Astrocyte (in vitro differentiated cells and primary cell): Measurements from ENCODE around the gene PEPD. TPM values are rescaled to one million over a fixed set of nuclear protein-coding genes. Genes with fewer than 3 reads are reported as not detected.
A peak's percentile ranks its signal among the peaks of the same experiment; 100 is the strongest.

ENCODE experiments used
- DNase-seq: peaks from one replicate; pipeline ENCODE4 v3.0.0-alpha.2; 2010; ENCODE audit warnings: low read depth
- FAIRE-seq: peaks from 2 replicates; lab custom pipeline; 2011; peaks lifted over from hg19 to GRCh38; lab: Jason Lieb, UNC
- H2AFZ ChIP-seq: 2 replicates; pipeline ENCODE4 v1.6.0; 2012; ENCODE audit warnings: low read depth, low read length, inconsistent platforms
- H3K27ac ChIP-seq: 2 replicates; pipeline ENCODE4 v1.5.1; 2011; ENCODE audit warnings: low read depth, low read length, inconsistent platforms
- H3K27me3 ChIP-seq: 2 replicates; pipeline ENCODE4 v1.6.0; 2011; ENCODE audit warnings: low read length, inconsistent platforms; ENCODE audit not compliant: insufficient read depth
- H3K36me3 ChIP-seq: 2 replicates; pipeline ENCODE4 v1.5.1; 2011; ENCODE audit warnings: low read length, inconsistent platforms; ENCODE audit not compliant: insufficient read depth
- H3K4me1 ChIP-seq: 2 replicates; pipeline ENCODE4 v1.5.1; 2011; ENCODE audit warnings: low read length, inconsistent platforms; ENCODE audit not compliant: insufficient read depth
- H3K4me2 ChIP-seq: 2 replicates; pipeline ENCODE4 v1.6.0; 2012; ENCODE audit warnings: low read length, inconsistent platforms
- H3K4me3 ChIP-seq: 2 replicates; pipeline ENCODE4 v1.5.1; 2011; ENCODE audit warnings: low read depth, mild to moderate bottlenecking, low read length, inconsistent platforms; ENCODE audit not compliant: insufficient read depth
- H3K79me2 ChIP-seq: 2 replicates; pipeline ENCODE4 v1.6.0; 2012; ENCODE audit warnings: mild to moderate bottlenecking, low read length, inconsistent platforms; ENCODE audit not compliant: insufficient read depth
- H3K9ac ChIP-seq: 2 replicates; pipeline ENCODE4 v1.6.0; 2012; ENCODE audit warnings: mild to moderate bottlenecking, low read length, inconsistent platforms
- H3K9me3 ChIP-seq: 2 replicates; pipeline ENCODE4 v1.5.1; 2012; ENCODE audit warnings: low read depth, mild to moderate bottlenecking, low read length, inconsistent platforms; ENCODE audit not compliant: insufficient read depth
- H4K20me1 ChIP-seq: 2 replicates; pipeline ENCODE4 v1.6.0; 2012; ENCODE audit warnings: low read length, inconsistent platforms; ENCODE audit not compliant: insufficient read depth
- H3K27ac Mint-ChIP-seq: one replicate; pipeline ENCODE4 v1.8.0; 2021; ENCODE audit warnings: mild to moderate bottlenecking, mixed read lengths; ENCODE audit not compliant: unreplicated experiment
- H3K27me3 Mint-ChIP-seq: one replicate; pipeline ENCODE4 v1.8.0; 2021; ENCODE audit warnings: low read depth, mixed read lengths; ENCODE audit not compliant: unreplicated experiment
- H3K36me3 Mint-ChIP-seq: one replicate; pipeline ENCODE4 v1.8.0; 2021; ENCODE audit warnings: low read depth, mixed read lengths; ENCODE audit not compliant: unreplicated experiment
- H3K4me1 Mint-ChIP-seq: one replicate; pipeline ENCODE4 v1.8.0; 2021; ENCODE audit warnings: low read depth, mixed read lengths; ENCODE audit not compliant: unreplicated experiment
- H3K4me3 Mint-ChIP-seq: one replicate; pipeline ENCODE4 v1.8.0; 2021; ENCODE audit warnings: mild to moderate bottlenecking, moderate library complexity, mixed read lengths; ENCODE audit not compliant: unreplicated experiment
- H3K9me3 Mint-ChIP-seq: one replicate; pipeline ENCODE4 v1.8.0; 2021; ENCODE audit warnings: mild to moderate bottlenecking, mixed read lengths; ENCODE audit not compliant: unreplicated experiment
- EZH2 ChIP-seq: IDR thresholded peaks from 2 replicates; pipeline ENCODE4 v1.6.1; 2012; ENCODE audit warnings: mild to moderate bottlenecking, low read length, inconsistent platforms; ENCODE audit not compliant: insufficient read depth
- total RNA-seq: library from RNA; stranded (reverse); gene quantifications from 2 replicates; pipeline ENCODE4 v1.2.1, GENCODE V29; 2021
- TF ChIP-seq, protein P1 (sequence below): IDR thresholded peaks from 2 replicates; pipeline ENCODE4 v1.5.1; 2011; ENCODE audit warnings: low read depth, mild to moderate bottlenecking, inconsistent platforms, low read length, moderate library complexity; ENCODE audit not compliant: insufficient read depth

Gene PEPD
- total RNA-seq, 1 donor from 2014 or later, result 37.9 TPM

DNA sequence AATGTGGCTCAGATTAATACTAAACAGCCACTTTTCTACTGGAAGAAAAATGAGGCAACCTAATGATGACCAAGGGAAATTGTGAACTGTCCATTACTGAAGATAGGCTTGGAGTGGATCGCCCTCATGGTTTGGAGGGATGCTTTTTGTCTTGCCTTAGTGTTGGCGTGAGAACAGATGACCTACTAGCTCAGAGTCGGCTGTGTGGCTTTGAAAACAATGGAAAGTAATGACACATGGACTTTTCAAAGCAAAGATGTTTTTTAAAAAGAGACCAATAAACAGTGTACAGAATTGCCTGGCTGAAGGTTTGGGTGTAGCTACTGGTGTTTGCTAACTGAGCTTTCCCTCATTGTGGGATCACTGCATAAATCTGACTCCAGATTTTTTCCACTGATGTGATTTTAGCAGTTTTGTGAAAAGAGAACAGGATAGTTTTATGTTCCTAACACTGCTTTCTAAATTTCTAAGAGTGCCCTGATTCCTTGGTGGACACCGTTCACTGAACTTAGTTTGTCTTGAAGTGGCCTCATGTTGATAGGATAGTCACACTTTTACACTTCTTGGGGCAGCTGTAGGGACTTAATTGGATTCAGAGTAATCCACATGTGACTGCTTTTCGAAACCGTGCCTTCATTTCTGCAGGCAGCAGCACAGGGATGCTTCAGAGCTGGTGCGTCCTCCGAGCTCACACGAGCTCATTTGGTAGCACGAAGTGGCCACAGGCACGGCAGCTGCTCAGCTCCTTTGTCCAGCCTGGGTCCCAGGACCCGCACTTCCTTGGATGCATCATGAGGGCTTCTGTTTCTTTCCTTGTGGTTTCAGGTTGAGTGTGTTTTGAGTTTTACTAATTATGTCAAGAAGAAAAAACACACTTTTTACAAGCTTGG lies 143.8 kb downstream of the PEPD start:
- Histone ChIP-seq H3K4me2 (no peak overlapping the region), H3K4me1 (peaks cover 20% of the 10 kb centered on the region), H3K9me3 (no peaks in the 10 kb centered on the region), H2AFZ (no peak overlapping the region), H3K4me3 (no peak overlapping the region), H3K36me3 (no peaks in the 10 kb centered on the region), H3K27ac (no peak overlapping the region), H3K27me3 (no peaks in the 10 kb centered on the region), H4K20me1 (peaks cover 87% of the 10 kb centered on the region), H3K79me2 (peaks cover 90% of the 10 kb centered on the region), H3K9ac (no peak overlapping the region)
- no peaks in the 10 kb centered on the region for H3K9me3 Mint-ChIP-seq
- no peak overlapping the region for H3K4me3 Mint-ChIP-seq
- no peak for TF ChIP-seq EZH2
- TF ChIP-seq, protein P1, sequence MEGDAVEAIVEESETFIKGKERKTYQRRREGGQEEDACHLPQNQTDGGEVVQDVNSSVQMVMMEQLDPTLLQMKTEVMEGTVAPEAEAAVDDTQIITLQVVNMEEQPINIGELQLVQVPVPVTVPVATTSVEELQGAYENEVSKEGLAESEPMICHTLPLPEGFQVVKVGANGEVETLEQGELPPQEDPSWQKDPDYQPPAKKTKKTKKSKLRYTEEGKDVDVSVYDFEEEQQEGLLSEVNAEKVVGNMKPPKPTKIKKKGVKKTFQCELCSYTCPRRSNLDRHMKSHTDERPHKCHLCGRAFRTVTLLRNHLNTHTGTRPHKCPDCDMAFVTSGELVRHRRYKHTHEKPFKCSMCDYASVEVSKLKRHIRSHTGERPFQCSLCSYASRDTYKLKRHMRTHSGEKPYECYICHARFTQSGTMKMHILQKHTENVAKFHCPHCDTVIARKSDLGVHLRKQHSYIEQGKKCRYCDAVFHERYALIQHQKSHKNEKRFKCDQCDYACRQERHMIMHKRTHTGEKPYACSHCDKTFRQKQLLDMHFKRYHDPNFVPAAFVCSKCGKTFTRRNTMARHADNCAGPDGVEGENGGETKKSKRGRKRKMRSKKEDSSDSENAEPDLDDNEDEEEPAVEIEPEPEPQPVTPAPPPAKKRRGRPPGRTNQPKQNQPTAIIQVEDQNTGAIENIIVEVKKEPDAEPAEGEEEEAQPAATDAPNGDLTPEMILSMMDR, result no peak
- H3K27me3 Mint-ChIP-seq, result no peaks in the 10 kb centered on the region
- FAIRE-seq (no peak), DNase-seq (peak; percentile 7)
- H3K4me1 Mint-ChIP-seq, result peaks cover 30% of the 10 kb centered on the region
- H3K36me3 Mint-ChIP-seq, result peaks cover 8% of the 10 kb centered on the region
- H3K27ac Mint-ChIP-seq, result no peak overlapping the region

DNA sequence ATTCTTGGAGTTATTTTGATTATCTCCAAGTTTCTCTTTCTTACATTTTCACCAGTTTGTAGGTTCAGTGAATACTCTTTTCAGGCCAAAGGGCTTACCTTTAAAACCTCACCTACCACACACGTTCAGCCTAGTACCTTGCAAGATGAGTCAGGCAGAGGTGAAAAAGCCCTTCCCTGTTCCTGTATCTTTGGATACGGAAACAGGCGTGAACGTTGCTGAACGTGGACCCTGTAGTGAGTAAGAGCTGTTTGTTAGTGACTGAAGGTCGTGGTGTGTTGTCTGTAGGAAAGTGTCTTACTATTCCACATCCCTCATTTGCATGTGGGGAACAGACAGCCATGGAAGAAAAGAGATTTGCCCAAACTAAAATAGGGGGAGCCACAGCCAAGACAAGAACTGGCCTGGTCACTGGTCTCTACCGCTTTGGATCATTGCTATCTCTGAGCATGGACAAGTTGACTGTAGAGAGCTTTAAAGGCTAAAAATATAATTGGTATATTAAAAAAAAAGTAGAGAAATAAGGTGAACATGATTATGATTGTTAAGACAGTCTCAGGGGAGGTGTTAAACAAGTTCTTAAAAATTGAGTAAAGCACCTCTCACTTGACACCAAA lies 144.5 kb downstream of the PEPD start:
- no peak overlapping the region for H2AFZ ChIP-seq
- peaks cover 8% of the 10 kb centered on the region for H3K36me3 Mint-ChIP-seq
- no peaks in the 10 kb centered on the region for H3K36me3 ChIP-seq
- no peak for DNase-seq
- H3K27ac Mint-ChIP-seq, result peak overlapping the region; percentile 68
- no peak overlapping the region for H3K4me3 Mint-ChIP-seq
- peak overlapping the region; percentile 93 for H3K4me2 ChIP-seq
- peaks cover 82% of the 10 kb centered on the region for H3K79me2 ChIP-seq
- H3K27me3 ChIP-seq, result no peaks in the 10 kb centered on the region
- no peak for FAIRE-seq
- no peaks in the 10 kb centered on the region for H3K9me3 ChIP-seq
- H3K27ac ChIP-seq, result no peak overlapping the region
- peaks cover 30% of the 10 kb centered on the region for H3K4me1 Mint-ChIP-seq
- H3K9me3 Mint-ChIP-seq, result no peaks in the 10 kb centered on the region
- H3K27me3 Mint-ChIP-seq, result no peaks in the 10 kb centered on the region
- no peak for TF ChIP-seq EZH2
- TF ChIP-seq, protein P1, result no peak
- H3K4me3 ChIP-seq, result no peak overlapping the region
- H3K4me1 ChIP-seq, result peaks cover 20% of the 10 kb centered on the region
- H3K9ac ChIP-seq, result no peak overlapping the region
- peaks cover 79% of the 10 kb centered on the region for H4K20me1 ChIP-seq
